SKM-1 treated with dmso at 0.1 percent for 144 hours (cell line): Measurements from ENCODE around the gene NDUFV2.
A peak's percentile ranks its signal among the peaks of the same experiment; 100 is the strongest.
"Not testable (repeated sequence)": the region's sequence is repeated elsewhere in the genome, so short reads cannot be mapped to it uniquely, and the experiment has no call there.

Experiments used
- DNase-seq: peaks from one replicate; lab custom pipeline; 2025; ENCODE audit not compliant: unreplicated experiment; lab: John Stamatoyannopoulos, UW

The NDUFV2 gene

DNA sequence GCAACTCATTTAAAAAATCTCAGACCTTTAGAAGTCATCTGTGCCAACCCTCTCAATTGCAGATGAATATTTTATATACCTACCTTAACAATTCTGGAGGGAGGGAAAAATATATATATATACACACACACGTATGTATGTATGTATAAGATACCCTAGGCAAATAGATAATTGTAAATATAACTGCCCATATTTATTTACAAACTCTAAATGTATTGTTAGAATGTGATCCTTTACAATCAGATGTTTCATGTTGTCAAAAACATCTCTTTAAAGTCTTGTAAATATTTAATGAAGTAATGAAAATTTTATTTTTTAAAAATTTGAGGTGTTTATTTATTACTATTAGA lies 45.7 kb downstream of the NDUFV2 start:
- DNase-seq: no peak

DNA sequence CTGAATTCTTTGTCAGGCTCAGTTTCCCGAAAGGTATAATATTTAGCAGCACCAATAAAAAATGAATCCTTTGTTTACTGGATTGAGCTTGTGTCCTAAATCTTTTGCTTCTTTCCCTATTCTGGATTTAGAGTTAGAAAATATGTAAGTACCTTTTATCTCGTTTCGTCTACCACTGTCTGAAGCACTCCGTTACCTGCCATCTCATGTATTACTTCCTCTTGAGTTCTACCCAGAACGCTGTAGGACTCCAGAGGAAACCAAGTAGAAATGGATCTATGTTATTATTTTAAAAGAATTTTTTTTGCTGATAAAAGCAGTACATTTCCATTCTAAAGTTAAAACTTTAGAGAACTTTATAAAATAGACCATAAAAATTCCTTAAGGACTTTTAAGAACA lies 47.6 kb downstream of the NDUFV2 start:
- no peak for DNase-seq

DNA sequence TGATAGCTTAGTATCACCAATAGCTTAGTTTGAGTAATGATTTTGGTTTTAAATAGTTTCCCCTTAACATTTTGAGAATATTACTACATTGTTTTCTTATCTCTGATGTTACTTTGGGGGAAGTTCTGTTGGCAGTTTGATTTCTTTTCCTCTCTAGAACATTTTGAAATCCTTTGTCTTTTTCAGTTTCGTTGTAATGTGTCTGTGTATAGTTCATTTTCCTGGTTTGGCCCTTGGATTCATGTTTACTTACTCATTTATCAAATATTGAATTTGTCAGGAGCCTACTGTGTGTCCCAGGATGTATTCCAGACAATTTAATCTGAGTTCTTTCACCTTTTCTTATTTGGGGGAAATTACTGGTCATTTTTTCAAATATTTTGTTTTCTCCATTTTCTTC lies 50.8 kb downstream of the NDUFV2 start:
- DNase-seq: no peak

DNA sequence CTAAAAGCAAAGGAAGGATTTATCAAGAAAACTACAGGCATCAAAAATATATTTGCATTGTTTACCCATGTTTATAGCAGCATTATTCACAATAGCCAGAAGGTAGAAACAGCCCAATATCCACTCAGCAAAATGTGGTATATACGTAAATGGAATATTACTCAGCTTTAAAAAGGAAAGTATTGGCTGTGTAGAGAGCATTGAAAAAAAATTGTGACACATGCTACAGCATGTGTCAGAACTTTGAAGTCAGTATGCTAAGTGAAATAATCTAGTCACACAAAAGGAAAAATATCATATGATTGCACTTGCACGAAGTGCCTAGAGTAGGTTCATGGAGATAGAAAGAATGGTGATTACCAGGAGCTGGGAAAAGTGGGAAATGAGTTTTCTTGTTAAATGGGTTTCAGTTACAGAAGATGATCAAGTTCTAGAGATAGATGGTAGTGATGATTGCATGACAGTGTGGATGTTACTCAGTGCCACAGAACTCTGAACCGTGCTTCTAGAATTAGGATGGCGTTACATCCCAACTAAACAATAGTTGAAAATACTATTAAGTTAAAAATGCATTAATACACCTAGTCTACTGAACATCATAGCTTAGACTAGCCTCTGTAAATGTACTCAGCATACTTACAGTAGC lies 54.2 kb downstream of the NDUFV2 start:
- DNase-seq: no peak

DNA sequence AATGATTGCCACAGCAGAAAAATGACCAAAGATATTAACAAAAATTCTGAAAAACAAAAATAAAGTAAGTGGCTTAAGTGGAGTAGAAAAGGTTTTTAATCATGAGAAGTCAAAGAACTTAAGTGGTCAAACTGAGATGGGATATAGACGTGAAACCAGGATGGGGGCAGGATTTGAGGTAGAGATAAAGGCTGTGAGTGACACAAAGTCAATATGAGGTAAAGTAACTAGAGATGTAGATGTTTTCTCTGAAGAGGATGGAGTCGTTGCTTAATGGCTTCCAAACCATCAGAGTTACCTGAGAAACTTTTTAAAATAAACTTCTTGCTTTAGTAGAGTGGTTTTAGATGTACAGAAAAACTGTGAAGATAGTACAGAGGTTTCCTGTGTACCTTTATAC lies 55.3 kb downstream of the NDUFV2 start:
- DNase-seq: no peak

DNA sequence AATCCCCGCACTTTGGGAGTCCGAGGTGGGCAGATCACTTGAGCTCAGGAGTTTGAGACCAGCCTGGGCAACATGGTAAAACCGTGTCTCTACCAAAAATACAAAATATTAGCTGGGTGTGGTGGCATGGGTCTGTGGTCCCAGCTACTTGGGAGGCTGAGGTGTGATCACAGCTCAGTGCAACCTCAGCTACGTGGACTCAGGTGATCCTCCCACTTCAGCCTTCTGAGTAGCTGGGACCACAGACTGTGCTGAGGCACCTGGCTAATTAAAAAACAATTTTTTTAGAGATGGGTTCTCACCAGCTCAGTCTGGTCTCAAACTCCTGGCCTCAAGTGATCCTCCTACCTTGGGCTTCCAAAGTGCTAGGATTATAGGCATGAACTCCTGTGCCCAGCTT lies 57.5 kb downstream of the NDUFV2 start:
- no peak for DNase-seq

DNA sequence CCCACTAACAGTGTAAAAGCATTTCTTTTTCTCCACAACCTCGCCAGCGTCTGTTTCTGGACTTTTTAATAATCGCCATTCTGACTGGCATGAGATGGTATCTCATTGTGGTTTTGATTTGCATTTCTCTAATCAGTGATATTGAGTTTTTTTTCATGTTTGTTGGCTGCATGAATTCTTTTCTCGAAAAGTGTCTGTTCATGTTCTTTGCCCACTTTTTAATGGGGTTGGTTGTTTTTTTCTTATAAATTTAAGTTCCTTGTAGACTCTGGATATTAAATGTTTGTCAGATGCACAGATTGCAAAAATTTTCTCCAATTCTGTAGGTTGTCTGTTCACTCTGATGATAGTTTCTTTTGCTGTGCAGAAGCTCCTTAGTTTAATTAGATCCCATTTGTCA lies 60.2 kb downstream of the NDUFV2 start:
- not testable (repeated sequence) for DNase-seq

DNA sequence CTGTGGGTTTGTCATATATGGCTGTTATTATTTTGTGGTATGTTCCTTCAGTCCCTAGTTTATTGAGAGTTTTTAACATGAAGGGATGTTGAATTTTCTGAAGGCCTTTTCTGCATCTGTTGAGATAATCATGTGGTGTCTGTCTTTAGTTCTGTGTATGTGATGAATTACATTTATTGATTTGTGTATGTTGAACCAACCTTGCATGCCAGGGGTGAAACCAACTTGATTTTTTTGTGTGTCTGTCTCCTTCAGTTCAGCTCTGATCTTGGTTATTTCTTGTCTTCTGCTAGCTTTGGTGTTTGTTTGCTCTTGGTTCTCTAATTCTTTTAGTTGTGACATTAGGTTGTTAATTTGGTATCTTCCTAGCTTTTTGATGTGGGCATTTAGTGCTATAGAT lies 61.6 kb downstream of the NDUFV2 start:
- DNase-seq: not testable (repeated sequence)

DNA sequence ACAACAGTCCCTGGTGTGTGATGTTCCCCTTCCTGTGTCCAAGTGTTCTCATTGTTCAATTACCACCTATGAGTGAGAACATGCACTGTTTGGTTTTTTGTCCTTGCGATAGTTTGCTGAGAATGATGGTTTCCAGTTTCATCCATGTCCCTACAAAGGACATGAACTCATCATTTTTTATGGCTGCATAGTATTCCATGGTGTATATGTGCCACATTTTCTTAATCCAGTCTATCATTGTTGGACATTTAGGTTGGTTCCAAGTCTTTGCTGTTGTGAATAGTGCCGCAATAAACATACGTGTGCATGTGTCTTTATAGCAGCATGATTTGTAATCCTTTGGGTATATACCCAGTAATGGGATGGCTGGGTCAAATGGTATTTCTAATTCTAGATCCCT lies 63.4 kb downstream of the NDUFV2 start:
- DNase-seq: not testable (repeated sequence)

DNA sequence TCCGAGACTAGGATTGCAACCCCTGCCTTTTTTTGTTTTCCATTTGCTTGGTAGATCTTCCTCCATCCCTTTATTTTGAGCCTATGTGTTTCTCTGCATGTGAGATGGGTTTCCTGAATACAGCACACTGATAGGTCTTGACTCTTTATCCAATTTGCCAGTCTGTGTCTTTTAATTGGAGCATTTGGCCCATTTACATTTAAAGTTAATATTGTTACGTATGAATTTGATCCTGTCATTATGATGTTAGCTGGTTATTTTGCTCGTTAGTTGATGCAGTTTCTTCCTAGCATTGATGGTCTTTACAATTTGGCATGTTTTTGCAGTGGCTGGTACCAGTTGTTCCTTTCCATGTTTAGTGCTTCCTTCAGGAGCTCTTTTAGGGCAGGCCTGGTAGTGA lies 67.0 kb downstream of the NDUFV2 start:
- not testable (repeated sequence) for DNase-seq

DNA sequence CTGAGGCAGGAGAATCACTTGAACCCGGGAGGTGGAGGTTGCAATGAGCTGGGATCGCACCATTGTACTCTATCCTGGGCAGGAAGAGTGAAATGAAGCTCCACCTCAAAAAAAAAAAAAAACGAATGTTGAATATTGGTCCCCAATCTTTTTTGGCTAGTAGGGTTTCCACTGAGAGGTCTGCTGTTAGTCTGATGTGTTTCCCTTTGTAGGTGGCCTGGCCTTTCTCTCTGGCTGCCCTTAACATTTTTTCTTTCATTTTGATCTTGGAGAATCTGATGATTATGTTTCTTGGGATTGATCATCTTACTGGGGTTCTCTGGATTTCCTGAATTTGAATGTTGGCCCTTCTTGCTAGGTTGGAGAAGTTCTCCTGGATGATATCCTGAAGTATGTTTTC lies 69.4 kb downstream of the NDUFV2 start:
- not testable (repeated sequence) for DNase-seq

DNA sequence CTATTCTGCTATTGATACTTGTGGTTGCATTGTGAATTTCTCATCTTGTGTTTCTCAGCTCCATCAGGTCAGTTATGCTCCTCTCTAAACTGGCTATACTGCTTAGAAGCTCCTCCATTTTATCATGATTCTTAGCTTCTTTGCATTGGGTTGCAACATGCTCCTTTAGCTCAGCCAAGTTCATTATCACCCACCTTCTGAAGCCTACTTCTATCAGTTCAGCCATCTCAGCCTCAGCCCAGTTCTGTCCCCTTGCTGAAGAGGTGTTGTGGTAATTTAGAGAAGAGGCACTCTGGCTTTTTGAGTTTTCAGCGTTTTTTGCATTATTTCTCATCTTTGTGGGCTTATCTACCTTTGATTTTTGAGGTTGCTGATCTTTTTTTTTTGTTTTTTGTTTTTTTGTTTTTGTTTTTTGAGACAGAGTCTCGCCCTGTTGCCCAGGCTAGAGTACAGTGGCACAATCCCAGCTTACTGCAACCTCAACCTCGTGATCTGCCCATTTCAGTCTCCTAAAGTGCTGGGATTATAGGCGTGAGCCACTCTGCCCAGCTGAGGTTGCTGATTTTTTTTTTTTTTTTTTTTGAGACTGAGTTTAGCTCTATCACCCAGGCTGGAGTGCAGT lies 70.1 kb downstream of the NDUFV2 start:
- no peak for DNase-seq

DNA sequence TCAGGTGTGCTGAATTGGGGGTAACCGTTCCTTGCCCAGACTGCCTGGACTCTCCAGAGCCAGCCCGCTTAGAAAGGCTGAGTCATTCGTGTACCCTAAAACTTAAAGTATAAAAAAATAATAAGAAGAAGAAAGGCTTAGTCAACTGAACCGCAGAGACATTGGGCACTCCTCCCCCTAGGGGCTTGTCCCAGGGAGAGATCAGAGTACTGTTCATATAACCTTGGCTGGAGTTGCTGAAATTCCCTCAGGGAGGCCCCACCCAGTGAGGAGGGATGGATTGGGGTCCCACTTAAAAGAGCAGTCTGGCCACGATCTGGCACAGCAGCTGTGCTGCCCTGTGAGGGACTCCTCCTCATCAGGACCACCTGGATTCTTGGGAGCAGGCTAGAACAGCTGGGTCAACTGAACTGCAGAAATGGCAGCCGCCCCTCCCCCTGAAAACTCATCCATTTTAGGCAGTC lies 71.3 kb downstream of the NDUFV2 start:
- DNase-seq: no peak

DNA sequence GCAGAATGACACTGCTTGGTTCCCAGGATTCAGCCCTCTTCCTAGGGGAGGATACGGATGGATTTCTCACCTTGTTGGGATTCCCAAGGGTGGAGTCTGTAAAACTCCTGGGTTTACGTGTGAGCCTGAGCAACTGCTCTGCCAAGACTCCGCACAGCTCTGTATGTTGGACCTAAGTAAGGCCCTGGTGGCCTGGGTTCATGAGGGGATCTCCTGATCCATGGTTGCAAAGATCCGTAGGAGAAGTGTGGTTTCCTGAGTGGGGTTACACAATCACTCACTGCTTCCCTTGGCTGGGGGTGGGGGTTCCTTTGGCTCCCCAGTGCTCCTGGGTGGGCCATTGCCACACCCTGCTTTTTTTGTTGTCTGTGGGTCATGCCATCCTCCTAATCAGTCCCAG lies 71.8 kb downstream of the NDUFV2 start:
- DNase-seq: peak; percentile 27

DNA sequence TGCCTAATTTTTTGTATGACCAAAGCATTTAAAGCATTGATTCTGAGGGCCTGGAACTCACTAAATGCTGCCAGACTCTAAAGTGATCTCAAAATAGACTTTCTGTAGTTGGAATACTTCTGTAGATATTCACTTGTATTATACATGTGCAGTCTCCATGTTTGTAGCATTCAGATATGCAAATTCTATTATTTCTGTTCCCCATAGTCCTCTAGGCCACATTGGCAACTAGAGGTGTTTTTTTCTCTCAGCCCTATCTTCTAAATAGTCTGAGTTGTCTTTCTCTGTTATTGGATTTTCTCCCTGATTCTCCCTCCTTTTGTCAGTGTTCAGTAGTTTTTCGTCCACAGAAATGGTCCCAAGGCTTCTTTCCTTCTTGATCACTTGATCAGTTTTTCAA lies 72.6 kb downstream of the NDUFV2 start:
- DNase-seq: no peak

DNA sequence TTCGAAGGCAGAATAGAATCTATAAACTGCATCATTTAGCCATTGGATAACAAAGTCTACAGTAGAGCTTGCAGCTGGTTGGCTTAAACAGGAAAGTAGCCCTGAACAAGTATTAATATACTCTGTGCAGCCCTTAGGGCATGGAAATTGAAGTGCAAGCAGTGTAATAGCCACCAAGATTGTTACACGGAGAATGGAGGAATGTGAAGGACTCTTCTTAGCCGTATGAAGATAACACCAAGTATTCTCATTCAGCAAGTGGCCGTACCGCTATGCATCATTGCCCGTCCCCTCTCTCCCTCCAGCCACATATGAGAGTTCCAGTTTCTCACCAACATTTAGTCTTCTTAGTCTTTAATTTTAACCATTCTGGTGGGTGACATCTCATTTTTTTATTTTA lies 74.5 kb downstream of the NDUFV2 start:
- no peak for DNase-seq

DNA sequence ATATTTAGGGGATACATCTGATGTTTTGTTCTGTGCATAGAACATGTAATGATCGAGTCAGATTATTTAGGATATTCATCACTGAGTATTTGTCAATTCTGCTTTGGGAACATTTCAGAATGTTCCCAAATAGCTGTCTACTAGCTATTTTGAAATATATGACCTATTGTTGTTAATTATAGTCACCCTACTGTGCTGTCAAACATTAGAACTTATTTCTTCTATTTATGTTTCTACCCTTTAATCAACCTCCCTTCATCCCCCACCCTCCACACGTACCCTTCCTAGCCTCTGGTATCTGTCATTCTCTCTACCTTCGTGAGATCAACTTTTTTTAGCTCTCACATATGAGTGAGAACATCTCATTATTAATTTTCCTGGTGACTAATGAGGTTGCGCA lies 75.0 kb downstream of the NDUFV2 start:
- DNase-seq: no peak

DNA sequence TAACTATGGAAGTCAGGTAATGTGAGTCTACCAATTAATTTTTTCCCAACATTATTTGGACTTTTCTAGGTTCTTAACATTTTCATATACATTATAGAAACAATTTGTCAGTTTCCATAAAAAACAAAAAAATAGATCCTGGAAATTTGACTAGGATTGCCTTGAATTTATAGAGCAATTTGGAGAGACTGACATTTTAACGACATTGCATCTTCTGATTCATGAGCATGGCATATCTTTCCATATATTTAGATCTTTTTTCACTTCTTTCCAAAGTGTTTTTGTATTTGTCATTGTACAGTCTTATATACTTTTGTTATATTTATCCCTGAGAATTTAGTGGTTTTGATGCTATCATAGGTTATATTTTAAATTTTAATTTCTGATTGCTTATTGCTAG lies 76.1 kb downstream of the NDUFV2 start:
- no peak for DNase-seq

DNA sequence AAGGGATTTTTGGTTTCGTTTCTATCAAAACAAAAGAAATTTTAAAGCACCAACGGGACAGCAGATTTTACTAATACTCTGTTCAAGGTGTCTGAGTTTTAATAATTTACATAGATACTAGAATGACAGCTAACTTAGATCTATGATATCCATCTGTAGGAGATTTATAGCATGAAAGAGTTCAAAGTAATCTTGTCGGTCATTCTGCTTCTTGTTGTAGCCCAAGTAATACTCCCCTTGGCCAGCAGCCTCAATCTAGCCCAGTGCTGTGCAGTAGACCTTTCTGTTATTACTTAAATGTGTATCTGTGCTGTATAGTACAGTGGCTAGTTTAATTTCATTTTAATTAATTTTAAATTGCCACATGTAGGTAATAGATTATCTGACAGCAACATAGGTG lies 78.8 kb downstream of the NDUFV2 start:
- DNase-seq: no peak

DNA sequence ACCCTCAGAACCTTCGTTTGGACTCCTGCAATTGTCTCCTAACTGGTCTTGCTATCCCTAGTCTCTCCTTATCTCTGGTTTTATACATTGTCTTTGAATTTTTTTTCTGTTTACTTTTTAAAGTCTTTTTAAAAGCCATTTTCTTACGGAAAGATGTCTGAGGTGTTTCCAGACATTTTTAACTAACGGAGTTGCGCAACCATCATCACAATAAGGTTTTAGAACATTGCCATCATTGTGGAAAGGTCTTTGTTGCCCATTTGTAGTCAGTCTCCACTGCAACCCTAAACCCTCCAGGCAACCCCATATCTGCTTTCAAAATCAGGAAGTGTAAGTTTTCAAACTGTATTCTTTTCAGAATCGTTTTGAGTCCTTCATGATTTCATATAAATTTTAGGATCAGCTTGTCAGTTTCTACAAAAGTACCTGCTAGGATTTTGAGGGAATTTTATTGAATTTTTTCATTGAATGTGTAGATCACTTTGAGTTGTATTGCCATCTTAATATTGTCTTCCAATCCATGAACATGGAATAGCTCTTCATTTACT lies 80.4 kb downstream of the NDUFV2 start:
- DNase-seq: no peak
